GM18870 (cell line): Measurements from ENCODE around the gene PIP4P1.
A peak's percentile ranks its signal among the peaks of the same experiment; 100 is the strongest.
"Not testable (repeated sequence)": the region's sequence is repeated elsewhere in the genome, so short reads cannot be mapped to it uniquely, and the experiment has no call there.

ENCODE experiments used
- ATAC-seq: cut with Tn5 transposase; IDR thresholded peaks from one replicate; pipeline ENCODE4 v1.9.1; 2021; ENCODE audit warnings: moderate library complexity; ENCODE audit not compliant: unreplicated experiment

Gene PIP4P1

DNA sequence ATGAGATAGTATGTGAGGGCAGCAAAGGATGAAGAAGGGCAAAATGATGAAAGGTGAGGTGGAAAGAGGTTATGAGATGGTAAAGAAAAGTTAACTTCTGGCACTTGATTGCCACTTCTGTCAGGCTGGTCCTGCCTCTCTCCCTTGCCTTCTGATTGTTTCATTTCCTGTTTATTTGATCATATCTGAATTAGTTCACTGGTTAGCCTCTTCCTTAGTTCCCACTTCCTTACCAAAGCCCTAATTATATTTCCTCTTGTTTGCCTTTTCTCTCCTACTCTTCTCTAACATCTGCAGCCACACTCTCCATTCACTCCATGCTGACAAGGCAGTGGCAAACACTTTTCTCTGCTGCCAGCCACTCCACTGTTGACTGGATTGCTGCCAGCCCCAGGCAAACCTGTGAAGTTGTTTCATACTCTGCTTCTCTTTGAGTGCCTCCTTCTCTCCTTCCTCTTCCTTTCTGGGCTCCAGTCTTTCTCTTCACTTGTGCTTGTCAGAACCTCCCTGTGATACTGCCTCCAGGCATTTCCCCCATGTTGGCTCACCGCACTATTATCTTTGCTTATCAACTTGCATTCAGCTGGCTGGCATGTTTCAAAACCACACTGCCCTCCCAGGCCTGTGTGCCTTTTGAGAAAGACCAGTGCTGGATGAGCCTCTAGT, 16.1 kb upstream of the PIP4P1 start:
- no peak for ATAC-seq

DNA sequence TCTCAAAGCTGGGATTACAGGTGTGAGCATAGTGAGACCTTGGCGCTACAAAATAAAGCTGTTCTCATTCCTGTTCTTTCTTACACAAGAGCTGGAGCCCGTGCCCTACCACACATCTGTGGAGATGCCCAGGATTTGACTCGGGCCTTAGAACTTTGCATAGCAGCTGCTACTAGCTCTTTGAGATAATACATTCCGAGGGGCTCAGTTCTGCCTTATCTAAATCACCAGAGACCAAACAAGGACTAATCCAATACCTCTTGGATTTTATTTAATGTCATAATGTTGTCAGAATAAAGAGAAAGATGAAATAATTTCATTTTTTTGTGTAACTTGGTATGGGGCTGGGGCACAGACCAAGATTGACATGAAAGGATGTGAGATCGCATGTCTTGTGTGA, 15.5 kb upstream of the PIP4P1 start:
- no peak for ATAC-seq

DNA sequence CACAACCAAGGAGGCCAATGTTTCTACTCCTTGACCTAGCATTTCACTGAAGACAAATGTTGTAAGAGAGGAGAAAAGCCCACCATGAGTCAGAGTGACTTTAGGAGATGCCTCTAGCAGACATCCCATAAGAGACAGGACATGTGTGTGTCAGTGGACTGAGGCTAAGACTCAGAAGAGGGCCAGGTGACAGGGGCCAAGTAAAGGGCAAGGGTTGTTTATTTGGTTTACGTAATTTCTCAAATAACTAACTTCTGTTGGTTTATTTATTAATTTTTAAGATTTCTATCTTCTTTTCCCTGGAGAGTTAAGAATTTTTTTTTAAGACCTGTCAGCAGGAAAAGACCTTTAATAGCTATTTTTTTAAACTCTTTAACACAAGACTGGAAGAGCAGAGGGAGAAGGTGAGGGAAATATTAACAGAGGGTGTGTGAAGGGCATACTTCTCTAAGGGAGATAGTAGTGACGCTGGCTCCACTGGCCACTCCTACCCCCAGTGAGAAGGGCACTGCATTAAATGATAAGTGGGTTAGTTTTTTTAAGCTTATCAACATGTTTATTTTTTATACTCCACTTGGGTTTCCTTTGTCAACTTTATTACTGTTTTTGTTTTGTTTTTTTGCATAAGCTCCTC, 11.4 kb upstream of the PIP4P1 start:
- ATAC-seq = no peak

DNA sequence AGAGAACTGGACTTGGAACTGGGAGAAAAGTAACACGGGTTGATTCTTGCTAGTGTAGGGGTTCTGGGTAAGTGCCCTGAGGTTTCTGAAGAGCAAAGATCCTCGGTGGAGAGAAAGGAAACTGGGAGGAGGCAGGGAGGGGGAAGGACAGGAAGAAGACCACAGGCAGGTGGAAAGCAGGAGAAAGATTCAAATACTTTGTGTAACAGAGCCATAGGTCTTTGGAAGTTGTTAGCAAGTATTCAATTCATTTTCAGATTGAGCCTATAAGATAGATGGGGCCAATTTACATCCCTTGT, 9.3 kb upstream of the PIP4P1 start:
- ATAC-seq = no peak

DNA sequence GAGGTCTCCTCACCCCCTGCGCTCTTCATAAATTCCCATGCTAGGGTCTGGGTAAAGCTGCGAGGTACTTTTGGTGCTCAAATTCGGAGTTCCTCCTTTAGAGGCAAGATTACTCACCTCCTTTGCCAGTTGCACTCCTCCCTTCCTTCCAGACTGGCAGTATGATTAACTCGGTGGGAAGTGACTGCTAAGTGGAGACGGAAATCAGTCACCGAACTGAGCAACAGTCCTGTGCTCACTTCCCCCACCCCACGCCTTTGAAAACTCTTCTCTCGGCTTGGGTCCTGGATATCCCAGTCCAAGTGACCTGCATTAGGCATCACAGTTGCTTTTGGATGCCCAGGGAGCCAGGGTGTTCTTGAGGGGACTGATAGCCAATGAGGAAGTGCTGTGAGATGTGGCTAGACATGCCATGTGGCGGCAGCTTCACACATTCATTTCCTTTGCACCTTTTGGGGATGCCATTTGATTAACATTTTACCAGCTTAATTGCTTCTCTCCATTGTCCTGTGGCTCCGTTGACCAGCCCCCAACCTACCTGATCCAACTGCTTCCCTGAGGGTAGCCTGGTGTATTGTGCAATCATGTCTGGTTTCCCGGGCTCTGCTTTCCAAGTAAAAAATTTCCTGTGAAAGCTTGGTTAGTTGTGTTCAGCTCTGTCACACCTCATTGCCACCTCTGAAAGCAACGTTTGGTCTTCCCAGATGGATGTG, 8.8 kb upstream of the PIP4P1 start:
- peak; percentile 32 for ATAC-seq

DNA sequence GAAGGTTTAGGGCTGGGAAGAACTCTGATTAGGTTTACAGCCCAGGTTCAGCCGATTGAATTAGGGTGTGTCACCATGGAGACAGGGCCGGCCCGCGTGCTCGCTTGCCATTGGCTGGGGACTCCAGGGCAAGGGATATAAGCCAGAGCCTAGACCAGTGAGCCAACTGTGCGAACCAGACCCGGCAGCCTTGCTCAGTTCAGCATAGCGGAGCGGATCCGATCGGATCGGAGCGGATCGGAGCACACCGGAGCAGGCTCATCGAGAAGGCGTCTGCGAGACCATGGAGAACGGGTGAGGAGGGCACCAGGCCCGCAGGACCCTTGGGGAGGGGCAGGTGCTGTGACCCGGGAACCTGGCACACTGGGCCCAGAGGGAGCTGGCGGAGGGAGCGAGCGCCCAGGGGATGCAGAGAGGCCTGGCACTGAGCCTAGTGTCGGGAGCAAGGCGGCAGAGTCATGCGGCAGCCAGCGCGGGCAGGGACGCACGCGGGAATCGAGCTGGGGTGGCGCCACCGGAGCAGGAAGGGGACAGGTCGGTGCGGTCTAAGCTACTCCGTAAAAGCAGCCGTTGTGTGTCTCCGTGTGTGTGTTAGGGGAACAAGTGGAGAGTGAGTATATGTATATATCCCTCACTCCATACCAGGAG, 8.1 kb upstream of the PIP4P1 start, which contains the start of gene PNP:
TSS of gene PNP (plus strand) at position 165 of the 648 bp plus-strand sequence. CDS start at position 284, 119 bp downstream.
- peak; percentile 90 for ATAC-seq

DNA sequence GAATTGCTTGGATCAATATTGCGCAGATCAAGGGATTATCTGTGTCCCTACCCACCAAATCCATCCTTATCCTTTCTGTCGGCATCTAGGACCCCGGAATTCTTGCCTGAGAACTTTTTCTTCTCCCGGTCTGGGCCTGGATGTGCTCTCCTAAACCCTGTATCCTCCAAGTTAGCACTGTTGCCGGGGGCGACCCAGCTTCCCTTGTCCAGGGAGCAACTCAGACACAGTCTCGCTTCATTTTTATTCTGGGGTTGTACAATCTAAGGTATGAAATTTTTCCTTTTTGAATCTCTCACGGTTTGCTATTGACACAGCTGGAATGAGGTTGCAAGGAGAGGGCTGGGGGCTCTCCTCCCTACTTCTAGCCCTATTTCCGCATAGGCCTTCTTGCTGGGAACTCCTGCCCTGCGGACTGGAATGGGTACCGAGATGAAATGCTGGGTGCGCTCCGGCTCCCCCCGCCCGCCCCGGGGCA, 7.6 kb upstream of the PIP4P1 start:
- no peak for ATAC-seq

DNA sequence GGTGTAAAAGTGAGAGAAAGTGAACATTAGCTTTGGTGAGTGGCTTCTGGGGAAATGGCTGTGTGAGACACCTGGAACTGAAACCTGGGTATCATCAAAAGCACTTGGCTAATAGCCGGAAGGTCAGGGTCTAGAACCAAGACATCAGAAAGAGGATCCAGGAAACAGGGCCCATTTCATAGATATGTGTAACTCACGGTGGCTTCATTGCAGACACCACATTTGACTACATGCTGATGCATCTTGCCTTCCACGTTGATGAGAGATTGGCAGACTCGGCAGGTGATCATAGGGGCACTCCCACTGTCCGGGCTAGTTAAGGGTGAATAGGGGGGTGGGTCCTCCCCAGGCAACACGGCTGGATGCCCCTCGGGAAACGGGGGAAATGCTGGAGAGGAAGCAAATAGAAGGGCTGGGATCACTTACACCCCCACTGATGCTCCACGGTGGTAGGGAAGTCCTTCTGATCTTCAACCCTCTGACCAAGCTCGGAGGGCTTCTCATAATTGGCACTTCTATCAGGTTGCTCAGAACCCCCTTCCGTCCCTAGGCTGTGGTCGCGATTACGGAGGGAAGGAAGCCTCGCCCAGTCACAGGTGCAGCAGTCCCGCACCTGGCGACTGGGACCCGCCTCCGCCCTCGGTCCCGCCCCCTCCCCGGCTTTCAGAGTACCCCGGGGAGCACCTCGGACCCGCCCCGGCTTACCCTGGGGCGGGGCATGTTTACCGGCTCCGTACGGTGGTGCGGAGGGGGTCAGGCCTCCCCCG, 593 bp downstream of the PIP4P1 start:
- no peak for ATAC-seq

DNA sequence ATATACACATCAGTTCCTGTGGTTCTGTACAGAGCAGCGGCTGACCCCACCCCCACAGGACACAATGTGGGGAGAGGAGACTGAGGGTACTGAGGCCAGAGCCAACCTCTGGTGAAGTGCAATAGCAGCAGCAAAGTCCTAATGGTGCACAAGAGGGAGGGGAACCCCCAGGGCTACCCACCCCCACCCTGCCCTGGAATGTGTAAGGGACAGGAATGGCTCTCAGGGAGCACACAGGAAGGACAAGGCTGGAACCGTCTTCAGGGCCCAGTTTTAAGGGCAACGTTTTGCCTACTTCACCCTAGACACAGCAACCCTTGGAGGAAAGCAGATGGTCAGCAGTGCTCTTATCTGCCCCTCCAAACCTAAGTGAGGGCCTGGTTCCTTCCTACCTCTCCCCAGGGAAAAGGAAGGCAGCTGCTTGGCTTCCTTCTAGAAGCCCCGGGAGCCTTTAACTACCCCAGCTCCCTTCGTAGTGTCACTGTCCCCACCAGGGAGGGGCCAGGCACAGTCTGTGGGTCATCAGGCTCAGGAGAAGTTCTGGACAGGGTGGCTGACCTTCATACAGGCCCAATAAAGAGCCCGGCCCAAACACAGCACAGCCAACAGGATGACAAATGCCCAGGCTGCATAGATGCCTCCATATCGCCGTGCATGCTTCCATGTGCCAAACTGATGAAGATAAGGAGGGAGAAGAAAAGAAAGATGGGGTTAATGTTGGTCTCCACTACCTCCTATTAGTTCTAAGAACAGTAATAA, 3.0 kb downstream of the PIP4P1 start:
- no peak for ATAC-seq

DNA sequence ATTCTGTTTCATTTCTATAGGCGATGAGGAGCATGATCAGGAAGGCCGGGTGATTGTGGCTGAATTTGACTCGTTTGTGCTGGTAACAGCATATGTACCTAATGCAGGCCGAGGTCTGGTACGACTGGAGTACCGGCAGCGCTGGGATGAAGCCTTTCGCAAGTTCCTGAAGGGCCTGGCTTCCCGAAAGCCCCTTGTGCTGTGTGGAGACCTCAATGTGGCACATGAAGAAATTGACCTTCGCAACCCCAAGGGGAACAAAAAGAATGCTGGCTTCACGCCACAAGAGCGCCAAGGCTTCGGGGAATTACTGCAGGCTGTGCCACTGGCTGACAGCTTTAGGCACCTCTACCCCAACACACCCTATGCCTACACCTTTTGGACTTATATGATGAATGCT, 4.3 kb downstream of the PIP4P1 start:
- ATAC-seq = no peak

DNA sequence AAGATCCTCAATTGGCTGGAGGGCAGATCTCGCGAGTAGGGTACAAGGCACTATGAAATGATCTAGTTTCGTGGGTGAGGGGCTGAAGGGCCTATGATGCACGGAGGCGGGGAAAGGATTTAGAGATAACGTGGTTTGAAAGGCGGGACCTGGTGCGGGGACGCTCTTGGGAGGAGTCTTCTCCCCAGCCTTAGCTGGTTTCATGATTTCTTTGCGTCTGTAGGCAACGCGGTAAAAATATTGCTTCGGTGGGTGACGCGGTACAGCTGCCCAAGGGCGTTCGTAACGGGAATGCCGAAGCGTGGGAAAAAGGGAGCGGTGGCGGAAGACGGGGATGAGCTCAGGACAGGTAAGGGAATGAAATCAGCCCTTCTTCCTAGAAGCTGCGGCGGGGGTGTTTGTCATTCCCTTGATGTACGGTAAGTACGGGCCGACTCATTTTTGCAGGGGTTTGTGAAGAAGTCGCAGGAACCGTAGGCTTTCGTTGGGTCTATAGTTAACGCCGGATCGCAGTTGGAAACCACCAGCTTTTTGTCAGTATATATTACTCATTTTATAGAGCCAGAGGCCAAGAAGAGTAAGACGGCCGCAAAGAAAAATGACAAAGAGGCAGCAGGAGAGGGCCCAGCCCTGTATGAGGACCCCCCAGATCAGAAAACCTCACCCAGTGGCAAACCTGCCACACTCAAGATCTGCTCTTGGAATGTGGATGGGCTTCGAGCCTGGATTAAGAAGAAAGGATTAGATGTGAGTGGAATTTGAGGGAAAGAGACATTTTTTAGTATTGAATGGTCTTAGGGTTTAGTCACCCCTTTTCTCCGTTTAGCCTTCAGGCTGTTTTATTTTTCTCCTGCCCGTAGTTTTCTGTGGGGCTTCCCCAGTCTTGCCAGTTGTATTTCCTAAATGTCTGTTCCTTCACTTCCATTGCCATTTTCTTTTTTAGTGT, 5.6 kb downstream of the PIP4P1 start:
- peak; percentile 46 for ATAC-seq

DNA sequence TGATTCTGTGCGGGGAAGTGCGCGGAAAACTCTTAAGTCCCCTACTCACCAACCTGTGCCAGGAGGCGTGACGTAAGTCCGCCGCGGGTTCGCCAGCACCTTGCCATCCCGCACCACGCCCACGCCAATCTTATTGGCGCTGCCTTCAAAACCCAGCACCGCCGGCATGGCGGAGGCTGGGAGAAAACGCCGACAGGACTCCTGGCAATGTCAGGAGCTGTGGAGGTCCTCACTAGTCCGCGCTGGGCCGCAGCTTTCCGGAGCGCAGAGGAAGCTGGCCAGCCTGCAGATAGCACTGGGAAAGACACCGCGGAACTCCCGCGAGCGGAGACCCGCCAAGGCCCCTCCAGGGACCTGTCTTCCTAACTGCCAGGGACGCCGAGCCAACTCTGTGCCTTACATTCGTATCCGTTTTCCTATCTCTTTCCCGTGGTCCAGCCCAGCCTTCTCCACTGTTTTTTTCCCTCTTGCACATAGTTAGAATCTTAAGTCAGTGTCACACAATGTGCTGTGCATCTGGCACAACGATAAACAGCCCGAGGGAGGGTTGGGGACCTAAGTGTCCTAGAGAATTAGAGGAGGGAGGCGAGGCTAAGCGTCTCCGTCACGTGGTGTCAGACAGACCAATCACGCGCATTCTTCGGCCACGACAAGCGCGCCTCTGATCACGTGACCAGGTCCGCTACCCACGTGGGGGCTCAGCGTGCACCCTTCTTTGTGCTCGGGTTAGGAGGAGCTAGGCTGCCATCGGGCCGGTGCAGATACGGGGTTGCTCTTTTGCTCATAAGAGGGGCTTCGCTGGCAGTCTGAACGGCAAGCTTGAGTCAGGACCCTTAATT, 6.5 kb downstream of the PIP4P1 start, which contains the start of the genes APEX1 and OSGEP:
TSS of gene APEX1 (plus strand) at position 711 of the 839 bp plus-strand sequence. CDS start 420 bp downstream, outside the sequence.
TSS of gene OSGEP (minus strand) at position 297 of the 839 bp plus-strand sequence. CDS start at position 168, 129 bp downstream.
- ATAC-seq = peak; percentile 82

DNA sequence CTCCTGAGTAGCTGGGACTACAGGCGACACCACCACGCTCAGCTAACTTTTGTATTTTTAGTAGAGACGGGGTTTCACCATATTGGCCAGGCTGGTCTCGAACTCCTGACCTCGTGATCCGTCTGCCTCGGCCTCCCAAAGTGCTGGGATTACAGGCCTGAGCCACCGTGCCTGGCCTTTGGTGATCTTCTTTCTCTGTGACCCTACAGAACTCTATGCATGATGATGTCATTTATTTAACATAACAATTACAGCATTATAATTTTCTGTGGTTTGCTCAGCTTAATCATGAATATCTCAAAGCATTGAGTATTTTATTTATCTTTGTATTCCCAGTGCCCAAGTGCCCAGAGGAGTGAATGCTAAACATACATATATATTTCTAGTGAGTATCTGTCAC, 8.4 kb downstream of the PIP4P1 start:
- ATAC-seq = not testable (repeated sequence)

DNA sequence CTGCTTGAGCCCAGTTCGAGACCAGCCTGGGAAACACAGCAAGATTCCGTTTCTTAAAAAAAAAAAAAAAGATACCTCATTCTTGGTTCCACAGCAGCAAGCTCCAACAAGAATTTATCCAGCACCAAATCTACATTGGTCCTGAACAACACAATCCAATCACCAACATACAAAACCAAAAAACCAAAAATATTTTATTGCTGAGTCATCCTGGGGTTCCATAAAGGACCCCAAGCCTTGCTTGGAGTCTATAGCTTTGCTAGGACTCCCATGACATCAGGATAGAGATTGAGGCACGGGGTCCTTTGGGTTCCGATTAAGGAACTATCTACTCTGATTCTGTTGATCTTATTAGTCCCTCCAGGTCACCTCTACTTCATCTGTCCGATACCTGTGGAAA, 14.3 kb downstream of the PIP4P1 start:
- ATAC-seq = no peak

DNA sequence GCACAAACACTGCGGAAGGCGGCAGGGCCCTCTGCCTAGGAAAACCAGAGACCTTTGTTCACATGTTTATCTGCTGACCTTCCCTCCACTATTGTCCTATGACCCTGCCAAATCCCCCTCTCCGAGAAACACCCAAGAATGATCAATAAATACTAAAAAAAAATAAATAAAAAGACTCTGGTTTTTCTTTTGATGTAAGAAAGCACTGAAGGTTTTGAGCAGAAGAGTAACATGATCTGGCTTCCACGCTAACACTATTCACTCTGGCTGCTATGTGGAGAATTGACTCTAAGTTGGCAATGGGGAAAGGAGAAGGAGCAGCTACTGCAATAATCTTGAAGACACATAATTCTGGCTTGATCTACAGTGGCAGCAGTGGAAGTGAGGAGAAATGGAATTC, 17.6 kb downstream of the PIP4P1 start:
- not testable (repeated sequence) for ATAC-seq

DNA sequence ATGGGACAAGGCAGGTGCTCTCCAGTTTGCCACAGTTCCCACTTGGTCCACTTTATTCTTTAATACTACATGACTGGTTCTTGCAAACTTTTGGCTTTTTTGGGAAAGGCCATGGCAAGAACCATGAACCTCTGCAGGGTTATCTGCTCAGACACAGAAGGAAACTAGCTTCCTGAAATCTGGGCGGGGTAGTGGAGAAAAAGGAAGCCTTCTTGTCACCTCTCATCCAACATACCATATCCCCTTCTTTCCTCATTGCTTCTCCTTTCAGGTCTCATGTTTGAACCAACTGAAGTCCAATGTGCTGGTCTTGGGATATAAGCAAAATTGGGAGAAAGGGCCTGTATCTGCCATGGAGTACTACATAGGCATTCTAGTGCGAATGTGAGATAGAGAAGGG, 19.8 kb downstream of the PIP4P1 start:
- ATAC-seq = no peak

DNA sequence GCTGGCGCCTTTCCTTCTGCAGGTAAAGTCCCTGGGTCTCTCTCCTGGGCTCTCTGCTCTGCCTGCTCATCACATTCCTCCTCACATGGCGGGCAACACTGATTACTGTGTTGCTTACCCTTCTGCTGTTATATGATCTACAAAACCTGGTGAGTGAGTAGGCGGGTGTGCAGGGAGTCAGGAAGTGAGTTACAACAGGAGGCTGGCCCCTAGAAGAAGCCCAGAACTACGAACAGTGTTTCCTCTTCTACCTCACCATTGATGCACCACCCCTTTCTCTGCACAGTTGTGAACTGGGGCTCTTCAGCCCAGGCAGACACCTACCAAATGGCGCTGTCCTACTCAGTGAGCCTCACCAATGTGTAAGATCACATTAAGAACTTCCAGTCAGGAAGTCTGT, 20.4 kb downstream of the PIP4P1 start:
- peak; percentile 71 for ATAC-seq

DNA sequence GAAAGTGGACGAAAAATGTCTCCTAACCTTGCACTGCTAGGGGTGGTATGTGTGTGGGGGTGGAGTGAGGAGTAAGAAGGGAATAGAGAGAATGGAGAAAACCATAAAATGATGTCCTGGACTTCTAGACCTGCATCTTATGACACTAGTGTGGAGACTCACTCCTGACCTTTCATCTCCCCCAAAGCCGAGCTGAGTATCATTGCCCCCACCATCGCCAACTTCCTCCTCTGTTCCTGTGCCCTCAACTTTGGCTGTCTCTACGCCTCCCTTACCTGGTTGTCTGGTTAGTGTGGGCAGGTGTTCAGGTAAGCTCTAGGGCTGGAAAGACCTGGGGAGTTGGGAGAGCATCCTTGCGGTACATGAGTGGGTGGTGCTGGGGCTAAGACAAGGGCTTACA, 20.8 kb downstream of the PIP4P1 start:
- ATAC-seq = peak; percentile 11
